ENCODE measurements around the gene DNAH14. TPM values are rescaled to one million over a fixed set of nuclear protein-coding genes. Genes with fewer than 3 reads are reported as not detected.

Gene DNAH14
- total RNA-seq, 1 donor from 2014 or later: 14.4 TPM

- no peak for DNase-seq
- TF ChIP-seq CTCF (IDR thresholded peaks at IDR 0.05): no peak
- no peak for ATAC-seq
- Histone ChIP-seq H3K4me3 (no peak overlapping the region), H3K36me3 (no peaks in the 10 kb centered on the region), H3K4me1 (no peaks in the 10 kb centered on the region), H3K9me3 (no peaks in the 10 kb centered on the region), H3K27ac (no peak overlapping the region), H3K27me3 (ENCODE audit: low read depth) (no peaks in the 10 kb centered on the region)
- intact Hi-C loops (cut with DNase I): no loop called here
Observed at GRCh38 chr1:225360119-225360518, 430.6 kb downstream of the DNAH14 start.

GRCh38 chr1:225361176-225361575 is 431.7 kb downstream of the DNAH14 start:
- Histone ChIP-seq H3K27me3 (ENCODE audit: low read depth) (no peaks in the 10 kb centered on the region), H3K9me3 (no peaks in the 10 kb centered on the region), H3K27ac (no peak overlapping the region), H3K4me1 (no peaks in the 10 kb centered on the region), H3K36me3 (no peaks in the 10 kb centered on the region), H3K4me3 (no peak overlapping the region)
- ATAC-seq: no peak
- DNase-seq: no peak
- intact Hi-C loops (cut with DNase I): no loop called here
- no peak for TF ChIP-seq CTCF (IDR thresholded peaks at IDR 0.05)

DNA sequence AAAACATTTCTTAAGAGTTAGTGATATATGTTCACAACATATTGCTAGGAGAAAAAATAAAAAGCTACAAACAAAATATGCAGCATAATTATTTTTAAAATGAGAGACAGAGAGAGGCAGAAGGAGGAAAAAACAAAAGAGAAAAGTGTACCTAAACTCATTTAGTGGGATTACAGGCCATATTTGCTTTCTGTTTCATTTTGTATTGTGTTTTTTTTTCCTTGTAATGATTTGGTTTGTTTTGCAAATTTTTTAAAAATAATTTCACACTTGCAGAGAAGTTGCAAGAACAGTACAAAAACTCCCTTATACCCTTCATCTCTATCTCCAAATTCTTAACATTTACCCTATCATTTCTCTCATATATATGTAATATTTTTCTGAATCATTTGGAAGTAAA is 433.3 kb downstream of the DNAH14 start:
- Histone ChIP-seq H3K4me1 (no peaks in the 10 kb centered on the region), H3K27ac (no peak overlapping the region), H3K4me3 (no peak overlapping the region), H3K36me3 (no peaks in the 10 kb centered on the region), H3K9me3 (no peaks in the 10 kb centered on the region), H3K27me3 (ENCODE audit: low read depth) (no peaks in the 10 kb centered on the region)
- TF ChIP-seq CTCF (IDR thresholded peaks at IDR 0.05): no peak
- ATAC-seq (no peak), DNase-seq (no peak)
- intact Hi-C loops (cut with DNase I): no loop called here

- no peaks in the 10 kb centered on the region for H3K9me3 ChIP-seq
- DNase-seq (no peak), ATAC-seq (no peak)
- no peaks in the 10 kb centered on the region for H3K27me3 ChIP-seq (ENCODE audit: low read depth)
- no peaks in the 10 kb centered on the region for H3K4me1 ChIP-seq
- no peak overlapping the region for H3K27ac ChIP-seq
- H3K36me3 ChIP-seq: no peaks in the 10 kb centered on the region
- intact Hi-C loops (cut with DNase I): no loop called here
- no peak overlapping the region for H3K4me3 ChIP-seq
- TF ChIP-seq CTCF (IDR thresholded peaks at IDR 0.05): no peak
Observed at GRCh38 chr1:225364439-225364838, 435.0 kb downstream of the DNAH14 start.

DNA sequence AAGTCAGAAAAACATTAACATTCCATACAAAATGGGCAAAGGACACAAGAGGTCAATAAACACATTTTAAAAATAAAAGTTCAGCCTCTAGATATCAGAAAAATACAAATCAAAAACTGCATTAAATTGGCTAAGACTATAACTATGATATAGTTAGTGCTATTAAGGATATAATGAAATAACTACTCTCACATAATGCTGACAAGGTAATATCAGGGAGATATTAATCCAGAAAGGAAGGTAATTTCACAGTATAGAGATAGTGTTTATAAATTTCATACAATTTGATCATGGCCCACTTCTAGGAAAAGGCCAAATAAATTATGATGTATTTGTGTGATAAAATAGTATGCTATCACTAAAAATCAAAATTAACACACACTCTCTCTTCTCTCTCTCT is 436.5 kb downstream of the DNAH14 start:
- Histone ChIP-seq H3K36me3 (no peaks in the 10 kb centered on the region), H3K4me1 (no peaks in the 10 kb centered on the region), H3K27ac (no peak overlapping the region), H3K27me3 (ENCODE audit: low read depth) (no peaks in the 10 kb centered on the region), H3K9me3 (no peaks in the 10 kb centered on the region), H3K4me3 (no peak overlapping the region)
- no peak for ATAC-seq
- intact Hi-C loops (cut with DNase I): no loop called here
- TF ChIP-seq CTCF (IDR thresholded peaks at IDR 0.05): no peak
- DNase-seq: no peak

GRCh38 chr1:225366552-225366951 is 437.1 kb downstream of the DNAH14 start:
- no peak for DNase-seq
- H3K4me1 ChIP-seq: no peaks in the 10 kb centered on the region
- intact Hi-C loops (cut with DNase I): no loop called here
- no peak overlapping the region for H3K4me3 ChIP-seq
- ATAC-seq: no peak
- no peaks in the 10 kb centered on the region for H3K36me3 ChIP-seq
- H3K27ac ChIP-seq: no peak overlapping the region
- H3K27me3 ChIP-seq (ENCODE audit: low read depth): no peaks in the 10 kb centered on the region
- H3K9me3 ChIP-seq: no peaks in the 10 kb centered on the region
- TF ChIP-seq CTCF (IDR thresholded peaks at IDR 0.05): no peak
